Measurements from ENCODE around the gene CERK.

Gene CERK

GRCh38 chr22:46676881-46677280 is 61.2 kb downstream of the CERK start:
- DNase-seq = no peak

GRCh38 chr22:46676479-46676878 is 61.6 kb downstream of the CERK start:
- no peak for DNase-seq

GRCh38 chr22:46675938-46676337 is 62.1 kb downstream of the CERK start:
- no peak for DNase-seq

GRCh38 chr22:46675479-46675878 is 62.6 kb downstream of the CERK start:
- DNase-seq = no peak

GRCh38 chr22:46674906-46675305 is 63.1 kb downstream of the CERK start:
- no peak for DNase-seq

- DNase-seq = peak; percentile 76
Measured at GRCh38 chr22:46674367-46674781, 63.7 kb downstream of the CERK start.

GRCh38 chr22:46673662-46674236 is 64.3 kb downstream of the CERK start:
- no peak for DNase-seq

GRCh38 chr22:46673205-46673604 is 64.8 kb downstream of the CERK start:
- DNase-seq = no peak

- DNase-seq = no peak
Measured at GRCh38 chr22:46672731-46673130, 65.3 kb downstream of the CERK start.

GRCh38 chr22:46671824-46672432 is 66.1 kb downstream of the CERK start:
- no peak for DNase-seq

GRCh38 chr22:46669201-46669600 is 68.9 kb downstream of the CERK start:
- DNase-seq = no peak

GRCh38 chr22:46668116-46668515 is 69.9 kb downstream of the CERK start:
- DNase-seq = no peak

- DNase-seq = no peak
Measured at GRCh38 chr22:46667245-46667623, 70.8 kb downstream of the CERK start.

GRCh38 chr22:46666577-46667244 is 71.3 kb downstream of the CERK start:
- DNase-seq = no peak

- no peak for DNase-seq
Measured at GRCh38 chr22:46665751-46666280, 72.2 kb downstream of the CERK start.

- DNase-seq = no peak
Measured at GRCh38 chr22:46665151-46665695, 72.8 kb downstream of the CERK start.

- no peak for DNase-seq
Measured at GRCh38 chr22:46664301-46664855, 73.7 kb downstream of the CERK start.

- DNase-seq = no peak
Measured at GRCh38 chr22:46663436-46664100, 74.5 kb downstream of the CERK start.

- DNase-seq = no peak
Measured at GRCh38 chr22:46663001-46663400, 75.1 kb downstream of the CERK start.

- no peak for DNase-seq
Measured at GRCh38 chr22:46662226-46662625, 75.8 kb downstream of the CERK start.

- peak; percentile 51 for DNase-seq
Measured at GRCh38 chr22:46661221-46661851, 76.7 kb downstream of the CERK start.

- DNase-seq = peak; percentile 19
Measured at GRCh38 chr22:46660604-46661201, 77.3 kb downstream of the CERK start.
